HuH-7 (cell line): ENCODE results near the gene ANOS1.
A peak's percentile ranks its signal among the peaks of the same experiment; 100 is the strongest.
"Not testable (repeated sequence)": the region's sequence is repeated elsewhere in the genome, so short reads cannot be mapped to it uniquely, and the experiment has no call there.

Source experiments
- DNase-seq: peaks from one replicate; pipeline ENCODE4 v3.0.0; 2011; ENCODE audit warnings: low spot score

The ANOS1 gene, protein sequence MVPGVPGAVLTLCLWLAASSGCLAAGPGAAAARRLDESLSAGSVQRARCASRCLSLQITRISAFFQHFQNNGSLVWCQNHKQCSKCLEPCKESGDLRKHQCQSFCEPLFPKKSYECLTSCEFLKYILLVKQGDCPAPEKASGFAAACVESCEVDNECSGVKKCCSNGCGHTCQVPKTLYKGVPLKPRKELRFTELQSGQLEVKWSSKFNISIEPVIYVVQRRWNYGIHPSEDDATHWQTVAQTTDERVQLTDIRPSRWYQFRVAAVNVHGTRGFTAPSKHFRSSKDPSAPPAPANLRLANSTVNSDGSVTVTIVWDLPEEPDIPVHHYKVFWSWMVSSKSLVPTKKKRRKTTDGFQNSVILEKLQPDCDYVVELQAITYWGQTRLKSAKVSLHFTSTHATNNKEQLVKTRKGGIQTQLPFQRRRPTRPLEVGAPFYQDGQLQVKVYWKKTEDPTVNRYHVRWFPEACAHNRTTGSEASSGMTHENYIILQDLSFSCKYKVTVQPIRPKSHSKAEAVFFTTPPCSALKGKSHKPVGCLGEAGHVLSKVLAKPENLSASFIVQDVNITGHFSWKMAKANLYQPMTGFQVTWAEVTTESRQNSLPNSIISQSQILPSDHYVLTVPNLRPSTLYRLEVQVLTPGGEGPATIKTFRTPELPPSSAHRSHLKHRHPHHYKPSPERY

DNA sequence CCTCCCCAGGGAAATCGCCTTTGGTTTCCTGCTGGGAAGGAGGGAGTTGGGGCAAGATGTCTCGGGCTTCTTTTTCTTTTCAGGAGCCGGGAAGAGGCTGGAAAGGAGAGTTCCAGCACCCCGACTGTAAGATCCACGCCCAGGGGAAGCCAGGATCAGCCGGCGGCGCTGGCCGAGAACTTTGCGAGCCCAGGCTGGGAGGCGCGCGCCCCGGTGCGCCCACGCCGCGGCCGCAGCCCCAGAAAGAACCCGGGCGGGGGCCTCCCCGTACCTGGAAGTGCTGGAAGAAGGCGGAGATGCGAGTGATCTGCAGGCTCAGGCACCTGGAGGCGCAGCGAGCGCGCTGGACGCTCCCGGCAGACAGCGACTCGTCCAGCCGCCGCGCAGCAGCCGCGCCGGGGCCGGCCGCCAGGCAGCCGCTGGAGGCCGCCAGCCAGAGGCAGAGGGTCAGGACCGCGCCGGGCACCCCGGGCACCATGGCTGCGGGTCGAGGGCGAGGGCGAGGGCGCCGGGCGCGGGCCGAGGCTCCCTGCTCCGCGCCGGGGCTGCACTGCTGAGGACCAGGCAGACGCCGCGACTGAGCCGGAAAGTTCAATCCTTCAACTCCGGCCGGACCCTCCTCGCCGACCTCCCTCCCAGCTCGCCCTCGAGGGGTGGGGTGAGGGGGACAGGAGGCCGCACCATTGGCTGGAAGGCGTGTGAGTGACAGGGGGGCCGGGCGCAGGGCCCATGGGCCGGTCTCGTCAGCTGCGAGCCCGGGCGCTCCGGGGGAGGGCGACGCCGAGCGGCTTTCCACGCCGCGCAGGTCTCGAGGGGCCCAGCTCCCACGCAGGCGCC, at the start of gene ANOS1:
Gene ANOS1 (minus strand): TSS at position 579 of the 837 bp plus-strand sequence. CDS start 101 bp downstream, at position 478.
- peak; percentile 60 for DNase-seq

DNA sequence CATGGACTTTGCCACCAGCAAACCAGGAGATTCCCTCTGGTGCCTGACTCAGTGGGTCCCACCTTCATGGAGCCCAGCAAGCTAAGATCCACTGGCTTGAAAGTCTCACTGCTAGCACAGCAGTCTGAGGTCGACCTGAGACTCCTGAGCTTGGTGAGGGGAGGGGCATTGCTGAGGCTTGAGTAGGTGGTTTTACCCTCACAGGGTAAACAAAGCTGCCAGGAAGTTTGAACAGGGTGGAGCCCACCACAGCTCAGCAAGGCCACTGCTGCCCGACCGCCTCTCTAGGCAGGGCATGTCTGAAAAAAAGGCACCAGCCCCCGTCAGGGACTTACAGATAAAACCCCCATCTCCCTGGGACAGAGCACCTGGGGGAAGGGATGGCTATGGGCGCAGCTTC, 41.2 kb upstream of the ANOS1 start:
- DNase-seq, result no peak

DNA sequence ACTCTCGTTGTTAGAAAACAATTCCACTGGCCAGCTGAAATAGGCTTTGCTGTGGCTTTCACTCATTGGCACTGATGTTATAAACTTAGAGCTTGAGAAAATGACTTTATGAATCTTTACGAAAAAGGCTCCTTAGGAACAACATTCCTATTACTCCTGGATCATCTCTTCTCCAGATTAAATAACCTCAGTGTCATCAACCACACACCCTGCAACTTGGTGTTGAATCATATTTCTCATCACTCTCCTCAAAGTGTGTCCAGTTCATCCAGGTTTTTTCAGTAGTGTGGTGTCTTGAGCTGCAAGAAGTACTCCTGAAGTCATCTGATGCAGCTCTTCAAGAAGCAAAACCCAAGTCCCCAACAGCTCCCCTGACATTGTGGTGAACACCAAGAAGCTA, 28.1 kb upstream of the ANOS1 start:
- DNase-seq, result no peak

DNA sequence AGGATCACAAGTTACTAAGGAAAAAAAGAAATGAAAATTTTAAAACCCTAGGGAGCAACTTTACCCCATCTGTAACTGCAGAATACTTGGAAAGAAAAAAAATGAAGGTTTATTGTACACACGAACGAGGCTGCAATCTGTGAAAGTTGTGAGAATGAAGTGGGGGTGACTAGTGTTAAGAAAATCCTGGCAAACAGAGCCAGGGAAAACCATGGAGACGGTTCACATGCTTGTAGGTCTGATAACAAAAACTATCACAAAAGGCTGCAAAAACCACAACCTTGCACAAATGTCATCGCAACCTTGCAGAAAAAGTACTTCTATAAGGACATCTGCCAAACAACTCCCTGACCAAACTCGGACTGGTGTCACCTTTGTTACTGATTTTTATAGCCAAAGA, 26.8 kb upstream of the ANOS1 start:
- not testable (repeated sequence) for DNase-seq

DNA sequence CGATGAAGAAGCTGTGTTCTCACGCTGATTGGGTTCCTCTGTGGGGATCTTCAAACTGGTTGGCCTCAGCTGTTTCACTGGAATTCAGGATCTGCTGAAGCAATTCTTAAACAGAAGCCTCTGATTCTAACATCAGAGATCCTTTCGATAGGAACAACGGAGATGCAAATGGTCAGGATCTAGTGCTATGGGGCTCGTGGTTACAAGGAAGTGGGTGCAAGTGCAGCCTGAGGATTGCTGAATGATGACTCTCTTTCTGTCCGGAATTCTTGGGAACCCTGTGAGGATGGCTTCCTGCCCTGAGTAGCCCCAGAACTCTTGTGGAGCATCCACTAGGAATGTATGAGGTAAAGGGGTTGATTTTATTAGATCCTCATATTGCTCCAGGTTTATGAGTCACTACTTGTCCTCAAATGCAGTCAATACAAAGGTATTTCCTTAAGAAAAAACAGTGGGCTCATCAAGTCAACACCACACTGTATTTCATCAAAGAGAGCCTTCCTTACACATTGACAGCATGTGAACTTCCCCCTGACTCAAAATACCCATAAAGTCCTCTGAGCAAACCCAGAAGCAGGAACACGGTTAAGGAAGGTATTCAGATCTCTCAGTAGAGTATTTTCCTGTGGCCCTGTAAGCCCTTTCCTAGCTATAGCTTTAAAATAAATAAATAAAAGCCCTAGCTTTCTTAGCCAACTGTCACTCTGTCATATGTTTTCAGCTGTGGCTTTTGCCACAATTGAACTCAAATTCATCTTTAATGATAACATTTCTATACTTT, 25.9 kb upstream of the ANOS1 start:
- DNase-seq, result not testable (repeated sequence)

DNA sequence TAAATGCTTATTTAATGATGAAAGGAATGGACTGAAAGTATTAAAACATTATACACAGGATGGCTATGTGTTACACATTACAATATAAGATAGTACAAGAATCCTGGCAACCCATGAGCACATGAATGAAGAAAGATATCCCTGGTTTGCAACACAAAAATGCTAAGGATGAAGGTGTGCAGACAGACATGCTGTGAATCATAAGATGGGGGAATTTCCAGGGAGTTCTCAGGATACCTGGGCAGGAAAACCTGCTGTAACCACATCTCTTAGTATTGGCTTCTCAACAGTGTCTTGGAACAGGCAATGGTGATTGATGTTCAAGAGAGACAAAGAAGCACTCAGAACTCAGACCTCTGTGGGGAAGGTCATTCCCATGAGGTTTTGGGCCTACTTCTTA, 23.9 kb upstream of the ANOS1 start:
- DNase-seq, result no peak

DNA sequence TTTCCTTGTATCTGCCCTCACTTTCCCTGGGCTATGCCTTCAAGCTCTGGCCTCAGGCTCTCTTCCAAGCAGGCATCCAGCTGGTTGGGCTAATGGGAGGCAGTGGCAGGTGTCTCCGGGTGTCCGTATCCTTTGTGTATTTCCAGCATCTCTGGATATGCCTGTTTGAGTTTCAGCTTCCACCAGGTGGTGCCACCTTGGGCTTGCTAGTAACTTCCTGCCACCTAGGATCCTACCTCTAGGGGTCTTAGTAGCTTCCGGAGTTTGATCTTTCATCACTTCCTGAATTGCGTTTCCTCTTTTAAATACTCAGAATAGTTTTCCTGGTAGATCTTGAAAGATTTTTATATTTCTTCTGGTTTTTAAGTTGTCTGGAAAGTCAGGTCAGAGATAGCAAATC, 23.2 kb upstream of the ANOS1 start:
- no peak for DNase-seq

DNA sequence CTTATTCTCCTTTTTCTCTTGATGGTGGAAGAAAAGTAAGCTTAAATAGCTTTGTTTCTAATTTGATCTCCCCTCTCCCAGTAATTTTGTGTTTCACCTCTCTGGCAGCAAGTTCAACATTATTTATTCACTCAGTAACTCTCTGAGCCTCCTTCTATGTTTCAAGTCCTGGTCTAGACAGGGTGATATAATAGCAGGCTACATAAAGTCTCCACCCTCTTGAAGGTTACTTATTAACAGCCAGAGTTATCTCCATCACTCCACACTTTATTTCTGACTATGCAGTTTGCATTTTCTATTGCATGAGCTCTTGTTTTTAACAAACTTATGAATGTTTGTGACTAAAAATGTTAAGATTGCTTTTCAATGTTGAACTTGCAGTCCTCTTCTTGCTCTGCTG, 17.8 kb upstream of the ANOS1 start:
- no peak for DNase-seq

DNA sequence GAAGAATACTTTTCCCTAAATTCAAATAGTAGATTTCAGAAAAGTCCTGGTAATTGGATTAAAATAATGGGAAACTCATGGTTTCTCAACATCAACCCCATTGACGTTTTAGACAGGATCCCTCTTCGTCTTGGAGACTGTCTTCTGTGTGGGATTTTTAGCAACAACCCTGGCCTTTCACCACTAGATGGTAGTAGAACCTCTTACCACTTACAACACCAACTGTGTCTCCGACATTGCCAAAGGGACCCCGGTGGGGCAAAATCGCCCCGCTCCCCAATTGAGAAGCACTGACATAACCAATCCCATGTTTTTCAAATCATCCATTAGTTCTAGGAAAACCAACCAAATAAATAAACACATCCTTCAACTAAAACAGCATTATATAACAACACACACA, 16.9 kb upstream of the ANOS1 start:
- no peak for DNase-seq

DNA sequence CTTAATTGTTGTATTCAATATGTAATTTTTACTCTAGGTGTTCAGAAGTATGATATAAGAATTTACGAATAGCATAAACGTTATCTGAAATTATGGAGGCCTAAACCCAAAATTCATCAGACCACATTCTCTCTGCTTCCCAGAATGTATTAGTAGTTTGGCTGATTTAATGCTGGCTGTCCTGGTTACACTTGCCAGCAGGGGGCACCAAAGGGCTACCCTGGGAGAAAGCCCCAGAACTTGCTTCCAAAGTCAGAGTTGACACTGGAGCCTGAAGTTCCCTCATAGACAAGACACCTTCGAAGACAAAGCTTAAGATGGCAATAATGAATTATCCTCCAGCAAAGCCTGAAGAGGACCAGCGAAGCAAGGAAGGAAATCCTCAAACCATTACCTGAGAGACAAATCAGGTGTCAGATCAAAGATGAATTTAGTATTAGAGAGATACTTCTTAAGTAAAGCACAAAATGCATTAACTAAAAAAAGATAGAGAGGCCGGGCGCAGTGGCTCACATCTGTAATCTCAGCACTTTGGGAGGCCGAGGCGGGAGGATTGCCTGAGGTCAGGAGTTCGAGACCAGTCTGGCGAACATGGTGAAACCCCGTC, 11.3 kb upstream of the ANOS1 start:
- DNase-seq, result peak; percentile 20

DNA sequence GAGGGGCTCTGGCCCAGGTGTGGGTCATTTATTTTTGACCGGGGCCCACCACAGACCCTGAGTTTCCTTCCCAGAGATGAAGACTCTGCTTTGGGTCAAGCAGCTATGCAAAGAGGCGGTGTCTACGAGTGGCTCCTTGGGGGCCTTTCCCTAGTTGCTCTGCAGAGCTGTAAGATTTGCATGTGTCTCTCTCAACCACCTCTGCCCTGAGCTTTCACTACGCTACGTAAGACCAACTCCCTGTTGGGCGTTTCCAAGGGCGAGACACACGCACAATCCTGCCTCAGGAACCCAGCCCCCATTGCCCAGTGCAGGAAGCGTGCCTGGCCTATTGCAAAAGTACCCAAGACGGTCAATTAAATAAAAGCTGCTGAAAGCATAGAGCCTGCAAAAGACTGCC, 10.0 kb upstream of the ANOS1 start:
- DNase-seq, result no peak

DNA sequence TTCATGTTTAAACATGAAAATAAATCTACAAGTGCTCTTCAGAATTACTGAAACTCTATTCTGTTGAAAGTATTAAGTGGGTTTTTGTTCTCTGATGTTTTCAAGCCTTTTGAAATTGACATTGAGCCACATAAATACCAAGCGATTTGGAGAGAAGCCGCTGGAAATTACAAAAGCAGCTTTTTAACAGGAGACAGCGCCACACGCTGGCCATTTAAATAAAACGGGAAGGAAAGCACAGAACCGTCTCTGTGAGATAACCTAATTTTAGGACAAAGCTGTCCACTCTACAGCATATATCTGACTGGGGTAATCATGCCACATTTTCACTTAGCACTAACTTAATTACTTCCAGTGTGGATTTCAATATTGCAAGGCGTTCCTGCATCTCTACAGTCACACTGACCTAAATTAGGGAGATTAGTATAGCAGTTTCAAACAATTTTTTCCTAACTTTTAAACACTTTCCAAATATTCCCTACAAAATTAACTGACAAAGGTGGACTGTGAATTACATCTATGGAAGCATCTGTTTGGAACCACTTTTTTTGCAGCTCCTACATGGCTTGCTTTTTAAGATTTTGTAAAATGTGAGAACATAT, 6.8 kb upstream of the ANOS1 start:
- no peak for DNase-seq

DNA sequence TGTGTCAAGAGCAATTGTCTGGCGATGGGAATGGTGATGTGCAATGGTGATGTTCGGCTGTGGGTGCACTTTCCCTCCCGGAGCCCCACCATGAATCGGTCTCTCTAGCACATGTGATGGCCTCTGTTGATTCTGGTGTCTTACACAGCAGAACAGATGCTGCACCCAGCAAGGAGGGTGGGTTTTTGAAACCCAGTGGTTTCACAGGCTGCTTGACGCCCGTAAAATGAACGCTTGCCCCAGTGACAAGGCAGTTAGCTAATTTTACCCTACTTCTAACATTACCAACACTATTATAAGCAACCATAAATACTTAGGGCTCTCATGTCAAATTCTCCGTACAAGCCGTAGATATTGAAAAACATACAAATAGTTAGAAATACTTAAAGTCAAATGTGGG, 5.9 kb upstream of the ANOS1 start:
- DNase-seq, result no peak

DNA sequence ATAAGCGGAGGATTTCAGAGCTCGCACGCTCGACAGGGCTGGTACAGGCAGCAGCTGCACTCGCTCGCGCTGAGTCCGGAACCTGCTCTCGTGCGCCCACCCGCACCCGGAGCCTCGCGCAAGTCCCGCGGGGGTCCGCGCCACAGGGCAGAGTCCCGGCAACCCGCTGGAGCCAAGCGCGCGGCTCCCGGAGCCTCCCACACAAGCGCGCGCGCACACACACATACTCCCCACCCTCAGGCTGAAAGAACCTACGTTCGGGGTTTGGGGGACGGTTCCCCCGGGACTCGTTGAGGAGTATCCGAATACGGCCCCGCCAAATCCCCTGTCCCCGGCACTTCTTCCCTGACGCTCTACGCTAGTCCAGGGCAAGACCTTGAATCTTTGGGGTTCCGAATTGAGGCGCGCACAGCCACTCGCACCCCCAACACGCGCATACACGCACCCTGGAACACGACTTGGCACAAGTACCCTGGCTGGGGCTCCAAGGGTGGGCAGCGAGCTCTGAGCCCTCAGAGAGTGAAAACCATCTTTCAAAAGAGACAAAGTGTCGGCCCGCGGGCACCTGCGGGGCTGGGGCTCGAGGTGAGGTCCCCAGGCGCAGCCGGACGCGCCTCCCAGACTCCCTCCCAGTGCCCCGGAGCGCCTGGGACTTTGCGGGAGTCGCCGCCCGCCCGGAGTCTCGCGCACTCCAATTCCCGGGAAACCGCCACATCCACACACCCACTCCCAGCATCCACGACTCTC, 952 bp downstream of the ANOS1 start:
- no peak for DNase-seq

DNA sequence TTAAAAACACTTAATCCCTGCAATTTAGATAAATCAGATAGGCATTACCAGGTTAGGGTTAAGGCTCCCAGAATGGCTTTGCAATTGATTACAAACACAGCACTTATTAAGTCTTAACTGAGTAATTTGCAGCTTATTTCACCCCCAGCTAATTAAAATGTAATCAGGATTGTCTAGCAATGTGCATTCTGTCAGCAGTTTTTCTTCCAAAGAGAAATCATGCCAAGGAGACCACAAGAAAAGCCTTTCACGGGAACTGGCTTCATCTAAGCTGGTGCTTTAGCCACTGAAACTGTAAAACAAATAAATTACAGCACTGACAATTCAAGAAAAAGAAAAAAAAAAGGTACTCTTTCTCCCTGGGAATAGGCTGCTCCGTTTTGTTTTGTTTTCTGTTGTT, 2.1 kb downstream of the ANOS1 start:
- DNase-seq, result no peak

DNA sequence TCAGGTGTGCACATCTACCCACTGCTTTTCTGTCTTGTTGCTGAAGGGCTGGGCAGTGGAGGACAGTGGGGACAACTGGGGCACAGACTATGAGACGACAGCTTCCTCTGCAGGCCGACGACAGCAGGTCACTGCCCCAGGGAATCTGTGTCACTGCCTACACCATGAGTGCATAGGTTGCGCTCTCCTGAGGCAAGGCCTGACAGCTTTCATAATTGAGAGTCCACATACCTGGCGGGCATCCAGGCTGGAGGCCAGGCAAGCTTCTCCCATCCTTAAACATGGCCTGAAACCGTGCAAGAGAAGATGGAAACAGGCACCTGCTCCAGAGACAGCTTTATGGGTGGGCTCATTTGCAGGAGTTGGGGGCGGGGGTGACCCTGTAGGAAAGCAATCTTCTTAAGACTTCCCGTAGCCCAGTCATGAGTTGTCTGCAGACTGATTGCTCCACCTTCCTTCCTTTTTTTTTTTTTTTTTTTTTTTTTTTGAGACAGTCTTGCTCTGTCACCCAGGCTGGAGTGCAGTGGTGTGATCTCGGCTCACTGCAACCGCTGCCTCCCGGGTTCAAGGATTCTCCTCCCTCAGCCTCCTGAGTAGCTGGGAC, 2.9 kb downstream of the ANOS1 start:
- no peak for DNase-seq

DNA sequence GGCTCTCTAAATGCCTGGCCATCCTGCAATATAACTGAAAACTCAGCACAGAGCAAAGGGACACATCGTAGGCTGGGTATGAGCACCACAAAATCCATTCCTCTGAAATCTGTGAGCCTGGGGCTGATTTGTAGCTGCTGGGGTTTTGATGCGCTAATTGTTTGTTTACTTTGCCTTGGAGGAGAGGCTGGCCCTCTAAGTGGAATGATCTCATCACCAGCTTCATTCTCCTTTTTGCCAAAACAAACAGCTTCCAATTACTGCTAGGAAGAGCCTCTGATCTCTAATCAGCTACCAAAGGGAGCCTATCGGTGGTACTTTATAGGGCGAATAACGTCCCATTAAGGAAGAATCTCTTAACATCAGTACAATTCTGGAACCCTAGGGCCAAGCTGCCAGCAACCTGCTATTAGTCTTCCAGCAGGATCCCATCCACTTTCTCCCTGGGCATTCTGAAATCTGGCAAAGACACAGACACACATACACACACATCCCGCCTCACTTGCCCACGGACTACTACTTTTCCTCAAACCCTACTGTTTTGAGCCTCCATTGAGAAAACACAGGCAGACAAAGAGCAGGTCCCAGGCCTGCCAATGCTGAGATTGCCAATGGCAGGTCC, 5.8 kb downstream of the ANOS1 start:
- DNase-seq, result no peak

DNA sequence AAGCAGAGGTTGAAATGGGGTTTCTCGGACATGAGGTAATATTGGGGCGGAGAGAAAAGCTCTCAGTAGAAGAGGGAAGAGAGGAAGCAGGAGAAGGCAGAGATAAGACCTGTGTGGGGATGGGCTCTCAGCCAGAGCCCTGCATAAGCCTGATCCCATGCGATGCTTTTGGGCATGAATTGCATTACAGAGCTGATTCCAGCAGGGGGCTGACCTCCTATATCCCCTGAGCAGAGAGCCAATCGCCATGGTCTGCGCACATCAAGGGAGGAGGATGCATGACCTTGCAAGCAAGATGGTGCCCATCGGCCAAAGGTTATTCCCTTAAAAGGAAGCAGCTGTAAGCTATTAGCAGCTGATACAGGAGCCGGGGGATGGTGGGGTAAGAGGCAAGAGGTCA, 7.6 kb downstream of the ANOS1 start:
- no peak for DNase-seq

DNA sequence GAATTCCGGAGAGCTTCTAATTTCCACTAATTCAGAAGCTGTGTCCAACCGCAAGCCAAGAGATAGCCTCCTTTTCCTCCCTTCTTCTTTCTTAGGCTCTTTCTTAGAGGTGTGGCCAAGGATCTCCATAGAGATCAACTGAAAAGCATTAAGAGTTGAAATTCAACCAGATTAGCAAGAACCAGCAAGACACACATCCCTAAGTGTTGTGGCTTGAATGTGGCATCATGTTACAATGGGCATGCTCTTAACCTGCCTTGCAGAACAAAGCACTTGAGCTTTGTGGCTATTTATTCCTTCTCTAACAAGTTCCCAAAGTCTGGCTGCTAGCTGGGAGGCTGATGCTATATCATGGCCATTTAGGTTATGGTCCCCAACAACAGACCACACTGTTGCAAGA, 10.4 kb downstream of the ANOS1 start:
- no peak for DNase-seq

DNA sequence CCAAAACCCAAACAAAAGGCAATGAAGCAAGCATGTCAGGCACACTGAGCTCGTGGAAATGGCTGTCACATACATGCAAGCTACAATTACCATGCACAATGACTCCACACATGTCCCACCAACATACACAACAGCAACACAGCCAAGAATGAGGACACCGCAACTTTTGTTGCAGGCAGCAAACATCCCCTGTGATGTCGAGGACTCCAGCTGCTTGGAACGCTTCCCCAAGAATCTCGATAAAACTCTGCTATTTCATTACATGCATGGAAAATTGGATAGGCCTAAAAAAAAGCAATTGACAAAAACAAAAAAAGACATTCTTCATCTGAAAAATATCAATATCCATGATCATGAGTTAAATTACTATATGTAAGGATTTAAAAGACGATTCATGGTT, 11.8 kb downstream of the ANOS1 start:
- no peak for DNase-seq
